HepG2 (cell line): ENCODE data around the gene FAM168A. TPM values are rescaled to one million over a fixed set of nuclear protein-coding genes. Genes with fewer than 3 reads are reported as not detected.

Source experiments
- ATF1 ChIP-seq: IDR thresholded peaks from 2 replicates; pipeline ENCODE4 v1.6.1; 2016; ENCODE audit warnings: mild to moderate bottlenecking, control low read depth
- FOXA3 ChIP-seq: IDR thresholded peaks from 2 replicates; pipeline ENCODE4 v1.6.1; 2016; ENCODE audit warnings: missing genetic modification reagents, missing compliant biosample characterization
- FOXP1 ChIP-seq, 2 experiments: fragments of 450-650 bp in 1 of 2; IDR thresholded peaks; 2 replicates each; pipeline ENCODE4 v1.6.1; 2017 to 2018; ENCODE audit warnings: antibody characterized with exemption in 1 of 2
- HNRNPLL ChIP-seq: fragments of 200-400 bp; formaldehyde crosslinking; IDR thresholded peaks from 2 replicates; pipeline ENCODE4 v1.6.1; 2017; ENCODE audit warnings: mild to moderate bottlenecking, low read depth, low read length; ENCODE audit not compliant: poor library complexity, severe bottlenecking
- KMT2A ChIP-seq: sonication (generic); formaldehyde crosslinking; IDR thresholded peaks from 2 replicates; pipeline ENCODE4 v1.4.0; 2020; ENCODE audit warnings: missing genetic modification reagents
- MAFK ChIP-seq, 2 experiments: IDR thresholded peaks in 1 of 2; conservative IDR thresholded peaks in 1 of 2; 2 replicates each; pipeline ENCODE4 v1.6.1; 2011; ENCODE audit warnings: improper control_type of control experiment in 2 of 2, low read length in 2 of 2
- MED1 ChIP-seq: sonication (generic); formaldehyde crosslinking; IDR thresholded peaks from 2 replicates; pipeline ENCODE4 v1.4.0; 2020; ENCODE audit warnings: missing genetic modification reagents
- PAWR ChIP-seq: sonication (generic); formaldehyde crosslinking; IDR thresholded peaks from 2 replicates; pipeline ENCODE4 v1.4.0; 2020; ENCODE audit warnings: missing genetic modification reagents, mild to moderate bottlenecking, borderline replicate concordance
- RCOR2 ChIP-seq: IDR thresholded peaks from 2 replicates; pipeline ENCODE4 v1.6.1; 2016; ENCODE audit warnings: missing biosample characterization, missing genetic modification reagents
- SETDB1 ChIP-seq: sonication (generic); formaldehyde crosslinking; IDR thresholded peaks from 2 replicates; pipeline ENCODE4 v1.5.1; 2020; ENCODE audit warnings: missing genetic modification reagents, mild to moderate bottlenecking, borderline replicate concordance
- SOX5 ChIP-seq: IDR thresholded peaks from 2 replicates; pipeline ENCODE4 v1.6.1; 2016; ENCODE audit warnings: borderline replicate concordance
- TMF1 ChIP-seq: sonication (generic); formaldehyde crosslinking; IDR thresholded peaks from 2 replicates; pipeline ENCODE4 v1.8.1; 2022; ENCODE audit warnings: low read depth, missing genetic modification reagents
- XRCC5 ChIP-seq: fragments of 200-400 bp; formaldehyde crosslinking; optimal IDR thresholded peaks from 2 replicates; pipeline ENCODE3; 2017; ENCODE audit warnings: mild to moderate bottlenecking, low read length
- YEATS2 ChIP-seq: sonication (generic); formaldehyde crosslinking; IDR thresholded peaks from 2 replicates; pipeline ENCODE4 v1.4.0; 2020; ENCODE audit warnings: missing genetic modification reagents, borderline replicate concordance
- ZNF230 ChIP-seq: sonication (generic); formaldehyde crosslinking; IDR thresholded peaks from 2 replicates; pipeline ENCODE4 v1.4.0; 2020; ENCODE audit warnings: mild to moderate bottlenecking, missing genetic modification reagents
- ZNF33B ChIP-seq: sonication (generic); formaldehyde crosslinking; IDR thresholded peaks from 2 replicates; pipeline ENCODE4 v1.5.1; 2020; ENCODE audit warnings: mild to moderate bottlenecking, missing genetic modification reagents
- ZNF343 ChIP-seq: sonication (generic); formaldehyde crosslinking; IDR thresholded peaks from 2 replicates; pipeline ENCODE4 v1.4.0; 2020; ENCODE audit warnings: mild to moderate bottlenecking, missing genetic modification reagents
- ZNF7 ChIP-seq: IDR thresholded peaks from 2 replicates; pipeline ENCODE4 v1.6.1; 2016; ENCODE audit warnings: missing biosample characterization, missing genetic modification reagents
- ZSCAN31 ChIP-seq: sonication (generic); formaldehyde crosslinking; IDR thresholded peaks from 2 replicates; pipeline ENCODE4 v1.5.0; 2020; ENCODE audit warnings: low read depth, mild to moderate bottlenecking, missing genetic modification reagents
- polyA plus RNA-seq, 8 experiments: library from polyadenylated mRNA; depleted of rRNA in 3 of 8; stranded (reverse) in 7 of 8; unstranded in 1 of 8; fragments of >200 nt; fragmentation: Illumina TruSeq in 4 of 8; extraction: Trizol in 4 of 8; gene quantifications; 2 replicates each; pipeline versions ENCODE4 v1.2.1 to v1.2.3, GENCODE V29; 2011 to 2016; ENCODE audit warnings: low read depth in 4 of 8, missing spikeins in 1 of 8, mixed read lengths in 1 of 8; ENCODE audit not compliant: insufficient read depth in 1 of 8
- total RNA-seq, 5 experiments: library from RNA; depleted of rRNA; stranded (reverse); fragments of >200 nt; fragmentation: Illumina TruSeq; extraction: Trizol; gene quantifications; 2 replicates each; pipeline ENCODE4 v1.2.3, GENCODE V29; 2016; ENCODE audit warnings: low read depth in 1 of 5
- TF ChIP-seq, protein P1 (sequence below): sonication (generic); formaldehyde crosslinking; IDR thresholded peaks from 2 replicates; pipeline ENCODE4 v1.5.0; 2020; ENCODE audit warnings: mild to moderate bottlenecking, low read depth, missing genetic modification reagents, borderline replicate concordance
- TF ChIP-seq, protein P2 (sequence below): sonication (generic); formaldehyde crosslinking; IDR thresholded peaks from 2 replicates; pipeline ENCODE4 v1.4.0; 2020; ENCODE audit warnings: missing genetic modification reagents, mild to moderate bottlenecking, borderline replicate concordance
- TF ChIP-seq, protein P3 (sequence below): sonication (generic); formaldehyde crosslinking; IDR thresholded peaks from 2 replicates; pipeline ENCODE4 v1.8.1; 2023; ENCODE audit warnings: mild to moderate bottlenecking, missing genetic modification reagents, borderline replicate concordance
- TF ChIP-seq, protein P4 (sequence below): sonication (generic); formaldehyde crosslinking; IDR thresholded peaks from 2 replicates; pipeline ENCODE4 v1.4.0; 2020; ENCODE audit warnings: missing genetic modification reagents
- TF ChIP-seq, protein P5 (sequence below): sonication (generic); formaldehyde crosslinking; IDR thresholded peaks from 2 replicates; pipeline ENCODE4 v1.8.0; 2022; ENCODE audit warnings: mild to moderate bottlenecking, missing genetic modification reagents; ENCODE audit not compliant: insufficient replicate concordance

FAM168A gene
- total and polyA plus RNA-seq, 2 of the 13 experiments (the other 11 are each of a cell fraction or from before 2014, with no cell fraction given), result 13.9 to 15.8 TPM

DNA sequence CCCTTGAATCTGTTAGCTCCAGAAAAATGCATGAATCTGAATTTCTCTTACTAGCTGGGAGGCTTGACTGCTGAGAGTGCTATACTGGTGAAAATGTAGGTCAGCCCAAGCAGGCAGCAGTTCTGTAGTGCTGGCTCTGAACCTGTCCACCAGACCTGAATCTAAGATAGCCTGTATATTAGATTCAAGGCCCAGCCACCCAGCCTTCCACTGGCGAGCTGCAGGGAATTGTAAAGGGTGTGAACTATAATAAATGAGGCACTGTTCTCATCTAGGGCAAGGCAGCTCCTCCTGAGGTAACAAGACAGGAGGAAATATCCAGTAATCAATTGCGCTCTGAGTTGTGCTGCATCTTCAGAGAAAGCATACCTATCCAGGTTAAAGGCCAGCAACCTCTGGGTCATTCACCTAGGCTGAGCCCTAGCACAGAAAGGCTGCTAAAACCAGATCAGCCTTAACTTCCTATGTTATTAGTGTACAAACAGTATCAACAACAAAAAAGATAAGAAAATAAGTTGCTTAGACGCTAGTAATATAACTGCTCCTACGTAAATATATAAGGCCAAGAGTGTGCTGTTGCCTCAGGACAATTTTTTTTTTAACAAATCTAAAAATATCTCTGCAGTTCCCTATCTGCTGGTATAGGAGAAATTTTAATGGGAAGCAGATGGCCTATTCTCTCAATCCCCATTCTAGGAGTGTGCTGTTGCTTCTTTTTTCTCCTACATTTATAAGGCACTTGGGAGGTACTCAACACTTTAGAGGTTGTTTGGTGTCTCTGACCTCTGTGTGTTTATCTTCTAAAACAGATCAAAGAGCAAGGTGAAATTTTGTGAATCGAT, 158.7 kb downstream of the FAM168A start (continued):
- TF ChIP-seq, protein P1, sequence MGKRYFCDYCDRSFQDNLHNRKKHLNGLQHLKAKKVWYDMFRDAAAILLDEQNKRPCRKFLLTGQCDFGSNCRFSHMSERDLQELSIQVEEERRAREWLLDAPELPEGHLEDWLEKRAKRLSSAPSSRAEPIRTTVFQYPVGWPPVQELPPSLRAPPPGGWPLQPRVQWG (CRISPR knock-in tag), result no peak
- TF ChIP-seq XRCC5 (no peak), YEATS2 (CRISPR knock-in tag) (no peak), MAFK (conservative IDR thresholded peaks at IDR 0.05 in 1 of 2, IDR thresholded peaks at IDR 0.05 in 1 of 2; ENCODE audit: low read length in 2 of 2) (no peak), MED1 (no peak), ZNF230 (no peak), ATF1 (CRISPR knock-in tag) (no peak), TMF1 (no peak), ZSCAN31 (CRISPR knock-in tag) (no peak), ZNF343 (no peak), SETDB1 (CRISPR knock-in tag) (no peak), SOX5 (CRISPR knock-in tag) (0 out of 2 replicates have a peak, but pooled peaks have one; percentile 33), KMT2A (CRISPR knock-in tag) (no peak), RCOR2 (CRISPR knock-in tag) (0 out of 2 replicates have a peak, but pooled peaks have one; percentile 29), FOXP1 (IDR thresholded peaks at IDR 0.05) (no peak), FOXP1 (CRISPR knock-in tag; IDR thresholded peaks at IDR 0.05) (peak; percentile 33; the same call in 1 of the 2 replicates), ZNF33B (CRISPR knock-in tag) (no peak), FOXA3 (0 out of 2 replicates have a peak, but pooled peaks have one; percentile 45), ZNF7 (no peak), PAWR (CRISPR knock-in tag) (no peak), HNRNPLL (no peak)
- TF ChIP-seq, protein P2, sequence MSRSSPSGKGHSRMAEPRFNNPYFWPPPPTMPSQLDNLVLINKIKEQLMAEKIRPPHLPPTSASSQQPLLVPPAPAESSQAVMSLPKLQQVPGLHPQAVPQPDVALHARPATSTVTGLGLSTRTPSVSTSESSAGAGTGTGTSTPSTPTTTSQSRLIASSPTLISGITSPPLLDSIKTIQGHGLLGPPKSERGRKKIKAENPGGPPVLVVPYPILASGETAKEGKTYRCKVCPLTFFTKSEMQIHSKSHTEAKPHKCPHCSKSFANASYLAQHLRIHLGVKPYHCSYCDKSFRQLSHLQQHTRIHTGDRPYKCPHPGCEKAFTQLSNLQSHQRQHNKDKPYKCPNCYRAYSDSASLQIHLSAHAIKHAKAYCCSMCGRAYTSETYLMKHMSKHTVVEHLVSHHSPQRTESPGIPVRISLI (CRISPR knock-in tag), result peak; percentile 92; the same call in 1 of the 2 replicates
- TF ChIP-seq, protein P3, sequence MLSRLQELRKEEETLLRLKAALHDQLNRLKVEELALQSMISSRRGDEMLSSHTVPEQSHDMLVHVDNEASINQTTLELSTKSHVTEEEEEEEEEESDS, result no peak
- TF ChIP-seq, protein P4, sequence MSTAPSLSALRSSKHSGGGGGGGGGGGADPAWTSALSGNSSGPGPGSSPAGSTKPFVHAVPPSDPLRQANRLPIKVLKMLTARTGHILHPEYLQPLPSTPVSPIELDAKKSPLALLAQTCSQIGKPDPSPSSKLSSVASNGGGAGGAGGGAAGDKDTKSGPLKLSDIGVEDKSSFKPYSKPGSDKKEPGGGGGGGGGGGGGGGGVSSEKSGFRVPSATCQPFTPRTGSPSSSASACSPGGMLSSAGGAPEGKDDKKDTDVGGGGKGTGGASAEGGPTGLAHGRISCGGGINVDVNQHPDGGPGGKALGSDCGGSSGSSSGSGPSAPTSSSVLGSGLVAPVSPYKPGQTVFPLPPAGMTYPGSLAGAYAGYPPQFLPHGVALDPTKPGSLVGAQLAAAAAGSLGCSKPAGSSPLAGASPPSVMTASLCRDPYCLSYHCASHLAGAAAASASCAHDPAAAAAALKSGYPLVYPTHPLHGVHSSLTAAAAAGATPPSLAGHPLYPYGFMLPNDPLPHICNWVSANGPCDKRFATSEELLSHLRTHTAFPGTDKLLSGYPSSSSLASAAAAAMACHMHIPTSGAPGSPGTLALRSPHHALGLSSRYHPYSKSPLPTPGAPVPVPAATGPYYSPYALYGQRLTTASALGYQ (CRISPR knock-in tag), result peak; percentile 46; the same call in 1 of the 2 replicates
- TF ChIP-seq, protein P5, sequence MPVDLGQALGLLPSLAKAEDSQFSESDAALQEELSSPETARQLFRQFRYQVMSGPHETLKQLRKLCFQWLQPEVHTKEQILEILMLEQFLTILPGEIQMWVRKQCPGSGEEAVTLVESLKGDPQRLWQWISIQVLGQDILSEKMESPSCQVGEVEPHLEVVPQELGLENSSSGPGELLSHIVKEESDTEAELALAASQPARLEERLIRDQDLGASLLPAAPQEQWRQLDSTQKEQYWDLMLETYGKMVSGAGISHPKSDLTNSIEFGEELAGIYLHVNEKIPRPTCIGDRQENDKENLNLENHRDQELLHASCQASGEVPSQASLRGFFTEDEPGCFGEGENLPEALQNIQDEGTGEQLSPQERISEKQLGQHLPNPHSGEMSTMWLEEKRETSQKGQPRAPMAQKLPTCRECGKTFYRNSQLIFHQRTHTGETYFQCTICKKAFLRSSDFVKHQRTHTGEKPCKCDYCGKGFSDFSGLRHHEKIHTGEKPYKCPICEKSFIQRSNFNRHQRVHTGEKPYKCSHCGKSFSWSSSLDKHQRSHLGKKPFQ (CRISPR knock-in tag), result no peak
